T47D (cell line): Measurements from ENCODE around the gene GPR32.

ENCODE experiments used
- DNase-seq, 2 experiments: peaks; one replicate each; pipeline versions ENCODE4 v3.0.0 to v3.0.0-alpha.2; 2011 to 2012; ENCODE audit warnings: low read depth in 1 of 2, low spot score in 1 of 2
- JUND ChIP-seq: IDR thresholded peaks from 2 replicates; pipeline ENCODE4 v1.6.1; 2012; ENCODE audit warnings: low read depth
- in situ Hi-C: cut with HindIII; loops from 2 replicates; pipeline ENCODE4 v1.10.0; 2016; ENCODE audit warnings: low sequenced_read_pairs, low pct_unique_long_range_greater_than_20kb

Gene GPR32

DNA sequence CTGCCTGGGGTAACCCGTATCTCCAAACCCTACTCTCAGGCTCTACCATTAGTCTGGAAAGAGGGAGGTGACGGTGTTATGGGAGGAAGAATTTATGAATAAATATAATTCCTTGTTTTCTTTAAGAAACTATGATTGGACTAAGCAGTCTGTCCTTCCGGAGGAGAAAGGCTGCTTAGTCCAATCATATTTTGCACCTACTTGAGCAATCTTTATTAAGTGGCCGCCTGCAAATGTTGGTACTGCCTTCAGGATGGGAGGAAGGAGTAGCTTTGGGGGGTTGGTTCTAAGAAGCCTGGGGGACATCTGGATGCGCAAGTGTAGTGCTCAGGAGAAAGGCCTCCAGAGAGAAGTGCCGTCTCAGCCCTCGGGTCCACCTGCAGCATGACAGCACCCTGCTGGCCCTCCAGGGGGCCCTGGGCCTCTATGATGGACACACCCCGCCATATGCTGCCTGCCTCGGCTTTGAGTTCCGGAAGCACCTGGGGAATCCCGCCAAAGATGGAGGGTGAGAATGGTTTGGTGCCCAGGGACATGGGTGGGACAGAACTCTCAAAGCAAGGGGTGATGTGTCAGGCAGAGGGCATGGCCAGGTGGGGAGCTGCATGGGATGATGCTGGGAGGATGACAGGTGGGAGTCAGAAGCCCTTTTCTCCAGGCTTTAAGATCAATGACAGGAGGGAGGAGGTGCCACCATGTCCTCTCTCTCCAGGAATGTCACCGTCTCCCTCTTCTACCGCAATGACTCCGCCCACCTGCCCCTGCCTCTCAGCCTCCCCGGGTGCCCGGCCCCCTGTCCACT is 24.0 kb downstream of the GPR32 start:
- TF ChIP-seq JUND: no peak
- in situ Hi-C loops: no loop called here
- DNase-seq: peak in 1 of 2 experiments; percentile 51

DNA sequence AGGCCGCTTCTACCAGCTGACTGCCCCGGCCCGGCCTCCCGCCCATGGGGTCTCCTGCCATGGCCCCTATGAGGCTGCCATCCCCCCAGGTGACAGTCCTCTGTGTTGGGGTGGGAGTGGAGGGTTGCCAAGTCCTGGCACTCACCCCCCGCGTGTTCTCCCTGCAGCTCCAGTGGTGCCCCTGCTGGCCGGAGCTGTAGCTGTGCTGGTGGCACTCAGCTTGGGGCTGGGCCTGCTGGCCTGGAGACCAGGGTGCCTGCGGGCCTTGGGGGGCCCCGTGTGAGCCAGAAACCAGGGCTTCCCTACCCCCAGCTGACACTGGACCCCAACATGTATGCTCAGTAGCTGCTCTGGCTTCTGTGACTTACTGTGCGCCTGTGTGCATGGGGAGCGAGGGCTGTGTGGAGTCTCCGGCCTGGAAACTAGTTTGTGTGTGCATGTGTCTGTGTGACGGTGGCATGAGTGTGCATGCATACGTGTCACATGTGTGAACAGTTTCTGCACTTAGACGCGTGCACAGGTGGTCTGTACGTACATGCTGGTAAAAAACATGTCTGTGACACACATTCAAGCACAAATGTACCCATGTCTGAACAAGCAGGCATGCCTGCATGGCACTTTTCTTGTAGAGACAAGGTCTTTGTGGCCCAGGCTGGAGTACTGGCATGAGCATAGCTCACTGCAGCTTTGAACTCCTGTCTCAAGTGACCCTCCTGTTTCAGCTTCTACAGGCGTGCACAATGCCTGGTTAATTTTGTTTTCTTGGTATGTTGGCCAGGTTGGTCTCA is 24.8 kb downstream of the GPR32 start:
- DNase-seq: no peak
- no peak for TF ChIP-seq JUND
- in situ Hi-C loops: no loop called here

DNA sequence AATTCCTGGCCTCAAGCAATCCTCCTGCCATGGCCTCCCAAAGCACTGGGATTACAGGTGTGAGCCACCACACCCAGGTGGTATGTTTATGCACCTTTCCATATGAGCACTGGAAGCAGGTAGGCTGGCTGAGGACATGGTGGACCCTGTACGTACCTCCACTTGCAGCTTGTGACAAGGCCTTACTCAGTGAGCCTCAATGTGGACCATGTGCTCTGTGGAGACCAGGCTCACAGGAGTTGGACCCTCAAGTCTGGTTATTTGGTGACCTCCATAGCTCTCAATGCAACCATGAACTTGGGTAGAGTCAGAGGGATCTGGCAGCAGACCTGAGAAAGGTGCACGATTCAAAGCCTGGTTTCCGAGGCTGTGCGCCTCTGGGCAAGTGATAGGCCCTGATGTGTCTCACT is 25.4 kb downstream of the GPR32 start:
- TF ChIP-seq JUND: no peak
- no peak for DNase-seq
- in situ Hi-C loops: no loop called here

DNA sequence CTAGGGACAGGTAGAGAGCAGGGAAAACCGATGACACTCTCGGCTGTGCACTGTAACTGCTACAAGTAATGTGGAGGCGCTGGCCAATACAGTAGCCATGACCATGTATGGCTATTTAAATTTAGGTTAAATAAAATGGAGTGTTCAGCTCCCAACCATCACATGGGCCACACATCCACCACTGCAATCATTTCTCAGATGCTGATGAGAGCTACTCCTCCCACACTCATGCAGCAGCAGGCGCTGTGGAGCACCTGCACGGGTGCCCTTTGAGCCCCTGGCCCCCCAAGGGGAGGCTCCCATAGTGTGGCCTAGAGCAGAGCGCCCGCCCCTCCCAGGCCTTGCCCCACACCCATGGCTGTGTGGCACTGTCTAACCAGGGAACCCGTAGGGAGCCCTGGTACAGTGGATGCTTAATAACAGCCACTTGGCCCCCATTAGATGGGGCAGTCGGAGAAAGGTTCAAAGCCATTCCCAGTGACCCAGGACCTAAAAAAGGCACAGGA is 25.9 kb downstream of the GPR32 start:
- no peak for DNase-seq
- TF ChIP-seq JUND: no peak
- in situ Hi-C loops: no loop called here

DNA sequence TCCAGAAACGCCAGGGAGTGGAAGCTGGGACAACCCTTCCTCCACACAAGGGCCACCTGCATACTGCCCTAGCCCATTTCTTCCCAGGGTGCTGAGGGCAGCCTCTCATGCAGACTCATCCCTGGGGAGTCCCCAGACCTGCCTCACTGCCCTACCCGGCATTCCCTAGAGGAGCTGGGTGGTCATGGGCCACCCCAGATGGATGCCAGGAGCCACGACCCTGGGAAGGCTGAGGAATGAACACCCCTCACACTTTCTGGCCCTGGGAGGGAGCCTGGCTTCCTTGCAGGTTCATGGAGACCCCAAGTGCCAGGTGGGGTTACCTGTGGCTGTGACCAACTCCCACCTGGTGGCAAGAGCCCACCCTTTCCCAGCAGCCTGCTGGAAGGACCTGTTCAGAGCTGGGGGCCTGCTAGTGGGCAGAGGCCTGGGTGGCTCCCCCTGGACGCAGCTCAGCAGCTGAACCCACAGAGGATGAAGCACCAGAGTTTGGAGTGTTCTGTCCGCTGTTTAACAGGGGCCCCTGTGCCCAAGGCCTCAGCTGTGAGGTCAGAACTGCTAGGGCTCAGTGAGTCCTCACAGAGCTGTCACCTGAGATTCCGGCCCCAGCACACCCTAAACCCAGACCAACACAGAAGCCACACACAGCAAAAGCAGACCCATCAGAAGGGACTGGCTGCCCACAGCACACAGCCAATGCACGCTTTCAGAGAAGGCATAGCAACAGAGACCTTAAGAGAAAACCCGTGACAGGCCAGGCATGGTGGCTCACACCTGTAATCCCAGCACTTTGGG is 26.6 kb downstream of the GPR32 start:
- no peak for DNase-seq
- no peak for TF ChIP-seq JUND
- in situ Hi-C loops: no loop called here

DNA sequence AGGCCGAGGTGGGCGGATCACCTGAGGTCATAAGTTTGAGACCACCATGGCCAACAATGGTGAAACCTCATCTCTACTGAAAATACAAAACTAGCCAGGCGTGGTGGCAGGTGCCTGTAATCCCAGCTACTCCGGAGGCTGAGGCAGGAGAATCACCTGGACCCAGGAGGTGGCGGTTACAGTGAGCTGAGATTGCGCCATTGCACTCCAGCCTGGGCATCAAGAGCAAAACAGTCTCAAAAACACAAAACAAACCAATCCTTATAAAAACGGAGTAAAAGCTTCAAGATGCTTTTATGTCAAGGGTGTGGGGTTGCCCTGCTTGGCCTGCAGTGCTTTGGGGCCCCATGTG is 27.1 kb downstream of the GPR32 start:
- no peak for DNase-seq
- TF ChIP-seq JUND: no peak
- in situ Hi-C loops: no loop called here

DNA sequence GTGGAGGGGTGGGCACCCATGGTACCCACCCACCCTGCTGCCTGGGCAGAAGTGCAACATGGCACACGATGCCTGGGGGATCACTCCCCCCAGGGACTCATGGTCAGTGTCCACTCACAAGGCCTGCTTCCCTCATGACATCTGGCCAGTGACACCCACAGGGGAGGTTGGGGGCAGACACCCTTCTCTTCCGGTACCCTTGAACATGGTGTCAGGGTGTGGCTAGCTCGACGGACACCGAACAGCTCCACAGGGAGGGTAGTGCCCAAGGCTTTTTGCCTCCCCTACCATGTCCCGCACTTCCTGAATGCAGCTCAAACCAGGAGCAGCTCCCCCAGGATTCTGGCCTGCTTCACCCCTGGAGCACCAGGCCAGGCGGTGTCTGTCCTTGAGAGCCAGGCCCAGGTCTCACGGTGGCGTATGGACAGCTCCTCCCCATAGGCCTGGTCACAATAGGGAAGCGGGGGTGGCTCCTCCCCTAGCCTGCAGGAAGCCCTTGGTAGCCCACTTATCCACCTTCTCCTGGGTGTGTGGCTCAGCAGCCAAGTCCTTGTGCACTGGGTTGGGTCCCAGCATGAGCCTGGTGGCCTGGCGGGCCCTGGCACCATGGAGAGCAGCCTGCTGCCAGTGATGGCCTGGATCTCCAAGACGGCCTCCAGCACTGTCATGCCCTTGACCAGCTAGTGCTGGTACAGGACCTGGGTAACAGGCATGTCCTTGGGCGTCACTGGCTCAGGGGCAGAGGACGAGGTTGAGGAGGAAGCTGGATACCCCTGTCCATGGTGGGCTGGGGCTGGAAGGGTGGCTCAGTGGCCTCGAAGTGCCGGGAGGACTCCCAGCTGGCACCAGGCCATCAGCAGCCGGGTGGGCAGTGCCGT is 27.8 kb downstream of the GPR32 start:
- in situ Hi-C loops: no loop called here
- no peak for TF ChIP-seq JUND
- DNase-seq: no peak

DNA sequence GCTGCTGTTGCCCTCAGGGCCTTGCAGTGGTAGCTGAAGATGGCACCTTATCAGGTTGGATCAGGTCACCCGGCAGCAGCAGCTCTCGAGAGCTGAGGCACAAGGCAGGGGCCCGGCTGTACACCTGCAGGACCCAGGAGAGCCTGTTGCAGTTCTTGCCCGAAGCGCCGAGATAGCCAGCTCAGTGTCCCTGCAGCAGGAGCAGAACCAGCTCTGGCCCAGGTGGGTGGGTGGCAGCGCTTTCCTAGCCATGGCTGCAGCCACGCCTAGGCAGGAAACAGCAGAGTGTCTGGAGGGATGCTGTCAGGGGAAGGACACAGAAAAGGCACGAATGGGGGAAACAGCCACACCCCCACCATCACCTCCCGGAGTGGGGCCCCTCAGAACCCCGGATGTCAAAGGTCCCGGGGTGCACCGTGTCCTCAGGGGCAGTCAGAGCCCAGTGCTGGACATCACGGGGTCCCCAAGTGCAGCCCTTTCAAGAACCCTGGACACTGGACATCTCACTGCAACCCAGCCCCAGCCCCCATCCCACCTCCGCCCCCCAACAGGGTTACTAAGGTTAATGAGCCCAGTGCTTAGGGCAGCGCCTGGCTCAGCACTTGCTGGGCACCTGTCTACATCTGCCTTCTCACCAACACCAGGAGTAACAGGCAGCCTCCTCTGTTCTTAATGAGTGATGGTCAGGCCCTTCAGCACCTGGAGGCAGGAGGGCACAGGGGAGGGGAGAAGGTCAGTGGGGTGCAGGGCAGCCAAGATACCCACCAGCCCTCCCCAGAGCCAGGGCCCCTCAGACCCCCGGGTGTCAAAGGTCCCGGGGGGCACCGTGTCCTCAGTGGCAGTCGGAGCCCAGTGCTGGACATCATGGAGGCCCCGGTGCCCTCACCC is 28.6 kb downstream of the GPR32 start:
- DNase-seq: no peak
- TF ChIP-seq JUND: no peak
- in situ Hi-C loops: no loop called here

DNA sequence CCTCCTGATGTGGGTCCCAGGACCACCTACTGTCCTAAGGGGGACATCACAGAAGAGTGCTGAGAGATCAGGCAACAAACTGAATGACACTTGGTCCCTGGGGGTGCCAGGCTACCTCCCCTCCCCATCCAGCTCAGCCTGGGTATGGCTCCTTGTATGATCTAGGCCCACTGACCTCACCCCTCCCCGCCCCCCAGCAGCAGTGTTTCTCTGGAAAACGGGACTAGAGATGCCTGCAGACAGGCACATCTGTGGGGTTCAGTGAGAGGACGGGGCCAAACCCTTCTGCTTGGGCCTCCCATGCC is 29.2 kb downstream of the GPR32 start:
- in situ Hi-C loops: no loop called here
- TF ChIP-seq JUND: no peak
- no peak for DNase-seq

DNA sequence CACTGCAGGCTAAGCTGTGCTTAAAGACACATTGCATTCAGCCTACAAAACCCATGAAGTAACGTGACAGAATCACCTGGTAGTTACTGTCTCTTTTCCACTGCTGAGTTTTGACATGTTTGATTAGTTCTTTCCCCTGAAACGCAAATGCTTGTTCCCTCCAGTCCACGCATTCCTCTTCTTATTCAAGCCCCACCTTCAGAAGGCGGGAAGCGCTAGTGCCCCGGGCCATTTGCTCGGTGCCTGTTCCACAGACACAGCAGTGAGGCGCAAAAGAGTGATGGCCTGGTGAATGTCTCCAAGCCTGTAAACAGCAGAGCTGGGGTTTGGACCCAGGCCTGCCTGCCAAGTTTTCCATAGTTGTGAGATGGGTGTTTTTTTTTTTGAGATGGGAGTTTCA is 30.8 kb downstream of the GPR32 start:
- TF ChIP-seq JUND: no peak
- in situ Hi-C loops: no loop called here

More for the DNA sequence above, 30.8 kb downstream of the GPR32 start:
- DNase-seq: no peak
